Heart left ventricle (tissue), 16 donors: ENCODE results near the gene ABCB1. TPM values are rescaled to one million over a fixed set of nuclear protein-coding genes. Genes with fewer than 3 reads are reported as not detected.
A peak's percentile ranks its signal among the peaks of the same experiment; 100 is the strongest.

Experiments
- ATAC-seq, 4 donors: fragments of 200-7000 bp; cut with Tn5 transposase; one replicate each; pipeline ENCODE4 v1.9.1; 2020 to 2022; ENCODE audit warnings: moderate library complexity in 4 of 4, mild to moderate bottlenecking in 3 of 4, moderate number of reproducible peaks in 1 of 4
- DNase-seq, 5 donors: peaks; one replicate each; pipeline ENCODE4 v3.0.0-alpha.2; 2020
- H3K27ac ChIP-seq, 12 donors: fragments of 200-600 bp; sonication (generic) in 4 of 12; one replicate each; pipeline versions ENCODE4 v1.5.0 to v1.8.0; 2016 to 2022; ENCODE audit warnings: mild to moderate bottlenecking in 2 of 12
- H3K27me3 ChIP-seq, 9 donors: fragments of 200-600 bp; sonication (generic) in 2 of 9; one replicate each; pipeline versions ENCODE4 v1.5.1 to v1.8.0; 2016 to 2022; ENCODE audit warnings: mild to moderate bottlenecking in 3 of 9
- H3K36me3 ChIP-seq, 9 donors: fragments of 200-600 bp; sonication (generic) in 2 of 9; one replicate each; pipeline versions ENCODE4 v1.5.0 to v1.8.0; 2018 to 2022; ENCODE audit warnings: mild to moderate bottlenecking in 2 of 9
- H3K4me1 ChIP-seq, 12 donors: fragments of 200-600 bp; sonication (generic) in 4 of 12; one replicate each; pipeline versions ENCODE4 v1.5.0 to v1.8.0; 2016 to 2022; ENCODE audit warnings: mild to moderate bottlenecking in 3 of 12
- H3K4me3 ChIP-seq, 12 donors: fragments of 200-600 bp; sonication (generic) in 4 of 12; one replicate each; pipeline versions ENCODE4 v1.5.0 to v1.8.0; 2017 to 2022; ENCODE audit warnings: mild to moderate bottlenecking in 9 of 12, moderate library complexity in 4 of 12
- H3K9me3 ChIP-seq, 12 donors: fragments of 200-600 bp; sonication (generic) in 4 of 12; one replicate each; pipeline versions ENCODE4 v1.5.0 to v1.8.0; 2016 to 2022; ENCODE audit warnings: mild to moderate bottlenecking in 1 of 12
- POLR2A ChIP-seq, 2 donors: fragments of 450-650 bp; IDR thresholded peaks; one replicate each; pipeline ENCODE4 v1.6.1; 2017; ENCODE audit warnings: antibody characterized with exemption in 2 of 2, mild to moderate bottlenecking in 2 of 2, moderate library complexity in 2 of 2
- WGBS, 4 donors: extraction: QIAGEN DNeasy Blood & Tissue Kit in 2 of 4; methylation state at CpG; one replicate each; pipeline versions ENCODE4 v1.1.5 to v1.1.7; 2013 to 2018; 5-methylcytosine and 5-hydroxymethylcytosine counted together
- intact Hi-C, 10 donors: fragments of 100-400 bp; cut with DNase I; formaldehyde crosslinking; loops; one replicate each; pipeline versions ENCODE4 v1.11.1 to v1.14.2; 2022
- polyA plus RNA-seq, 2 donors: library from polyadenylated mRNA; stranded (reverse); fragments of 200-250 nt; gene quantifications; one replicate each; pipeline ENCODE4 v1.2.3, GENCODE V29; 2013
- total RNA-seq, 9 donors: library from RNA; depleted of rRNA in 2 of 9; stranded (reverse); fragments of >200 nt in 2 of 9; fragmentation: NEBNext Ultra II Directional in 3 of 9; extraction: Animal tissue kit (Norgen Biotek cat#: 25700) in 3 of 9; gene quantifications; one replicate each; pipeline versions ENCODE4 v1.1.0 to v1.2.4, GENCODE V29; 2016 to 2023
- TF ChIP-seq, protein P1 (sequence below), 12 donors: fragments of 200-600 bp; sonication (generic) in 4 of 12; IDR thresholded peaks; one replicate each; pipeline versions ENCODE4 v1.5.0 to v1.8.0; 2018 to 2022; ENCODE audit warnings: antibody characterized with exemption in 12 of 12, mild to moderate bottlenecking in 5 of 12
- donor health status: ischemic (EF 13 %, LVEDD 7.1; RV severe dilation, severe dysfunction).
- donor health status: healthy with polysubstance abuse.
- donor health status: DM: no; HTN: yes; CAD: no.
- donor health status: DM: no; HTN: no; CAD: no.
- donor health status: ischemic (EF 25% LVEDD 6.9; RV normal size, moderate dysfunction).
- donor health status: ischemic (EF 25% LVEDD 5.7; RV mildly dilated, moderate dysfunction).
- donor health status: healthy.
- donor health status: DM: yes; HTN: yes; CAD: no.
- donor health status: ischemic (EF 35%, LVEDD 5.7; RV mildly dilated, moderate dysfunction).
- donor health status: nonischemic (EF 11% LVEDD 7.7; RV severe dilation, severe dysfunction).
- donor health status: DM: yes; HTN: yes; CAD: no.
- donor health status: PGD.
- donor health status: ischemic (EF 29% LVEDD 5.4; RV normal size, mild dysfunction).
- donor health status: nonischemic (EF 23%, LVEDD 6.1; RV moderate dilation, normal function).

ABCB1 gene
- total and polyA plus RNA-seq, 11 donors = 0.82 to 9.2 (median 6.1) TPM

GRCh38 chr7:87564296-87564963 is 36.3 kb downstream of the ABCB1 start:
- H3K4me3 ChIP-seq = no peak overlapping the region
- 19 to 33% (median 26%) methylated on average over 3 of the region's 3 CpGs for WGBS, 4 donors
- no peaks in the 10 kb centered on the region for H3K9me3 ChIP-seq
- no peaks in the 10 kb centered on the region for H3K27me3 ChIP-seq
- intact Hi-C loops = no loop called here
- no peaks in the 10 kb centered on the region for H3K4me1 ChIP-seq
- no peaks in the 10 kb centered on the region for H3K36me3 ChIP-seq
- no peak overlapping the region for H3K27ac ChIP-seq
- DNase-seq (peak in 1 of 5 donors; percentile 19), ATAC-seq (no peak)
- TF ChIP-seq POLR2A (IDR thresholded peaks at IDR 0.05) = no peak
- TF ChIP-seq, protein P1, sequence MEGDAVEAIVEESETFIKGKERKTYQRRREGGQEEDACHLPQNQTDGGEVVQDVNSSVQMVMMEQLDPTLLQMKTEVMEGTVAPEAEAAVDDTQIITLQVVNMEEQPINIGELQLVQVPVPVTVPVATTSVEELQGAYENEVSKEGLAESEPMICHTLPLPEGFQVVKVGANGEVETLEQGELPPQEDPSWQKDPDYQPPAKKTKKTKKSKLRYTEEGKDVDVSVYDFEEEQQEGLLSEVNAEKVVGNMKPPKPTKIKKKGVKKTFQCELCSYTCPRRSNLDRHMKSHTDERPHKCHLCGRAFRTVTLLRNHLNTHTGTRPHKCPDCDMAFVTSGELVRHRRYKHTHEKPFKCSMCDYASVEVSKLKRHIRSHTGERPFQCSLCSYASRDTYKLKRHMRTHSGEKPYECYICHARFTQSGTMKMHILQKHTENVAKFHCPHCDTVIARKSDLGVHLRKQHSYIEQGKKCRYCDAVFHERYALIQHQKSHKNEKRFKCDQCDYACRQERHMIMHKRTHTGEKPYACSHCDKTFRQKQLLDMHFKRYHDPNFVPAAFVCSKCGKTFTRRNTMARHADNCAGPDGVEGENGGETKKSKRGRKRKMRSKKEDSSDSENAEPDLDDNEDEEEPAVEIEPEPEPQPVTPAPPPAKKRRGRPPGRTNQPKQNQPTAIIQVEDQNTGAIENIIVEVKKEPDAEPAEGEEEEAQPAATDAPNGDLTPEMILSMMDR (IDR thresholded peaks at IDR 0.05) = peak in 4 of 12 donors; percentile 22 to 32 (median 28)

GRCh38 chr7:87561702-87562101 is 39.0 kb downstream of the ABCB1 start:
- DNase-seq (no peak), ATAC-seq (no peak)
- Histone ChIP-seq H3K36me3 (no peaks in the 10 kb centered on the region), H3K4me1 (no peaks in the 10 kb centered on the region), H3K27me3 (no peaks in the 10 kb centered on the region), H3K4me3 (no peak overlapping the region), H3K9me3 (no peaks in the 10 kb centered on the region), H3K27ac (no peak overlapping the region)
- WGBS, 4 donors = 91 to 98% (median 92%) methylated on average over 4 of the region's 4 CpGs
- TF ChIP-seq, protein P1 (IDR thresholded peaks at IDR 0.05) = no peak
- no peak for TF ChIP-seq POLR2A (IDR thresholded peaks at IDR 0.05)
- intact Hi-C loops = no loop called here

- Histone ChIP-seq H3K36me3 (no peaks in the 10 kb centered on the region), H3K4me3 (no peak overlapping the region), H3K27ac (no peak overlapping the region), H3K9me3 (no peaks in the 10 kb centered on the region), H3K4me1 (no peaks in the 10 kb centered on the region), H3K27me3 (no peaks in the 10 kb centered on the region)
- DNase-seq = no peak
- TF ChIP-seq POLR2A (IDR thresholded peaks at IDR 0.05) = no peak
- TF ChIP-seq, protein P1 (IDR thresholded peaks at IDR 0.05) = no peak
- ATAC-seq = no peak
- intact Hi-C loops = no loop called here
- WGBS, 4 donors = 41 to 51% (median 47%) methylated on average over 2 of the region's 2 CpGs
Observed at GRCh38 chr7:87561102-87561501, 39.6 kb downstream of the ABCB1 start.

GRCh38 chr7:87552351-87552900 is 48.3 kb downstream of the ABCB1 start:
- Histone ChIP-seq H3K4me3 (no peak overlapping the region), H3K36me3 (no peaks in the 10 kb centered on the region), H3K4me1 (no peaks in the 10 kb centered on the region), H3K9me3 (no peaks in the 10 kb centered on the region), H3K27me3 (no peaks in the 10 kb centered on the region), H3K27ac (no peak overlapping the region)
- TF ChIP-seq POLR2A (IDR thresholded peaks at IDR 0.05) = no peak
- ATAC-seq = no peak
- no peak for DNase-seq
- WGBS, 4 donors = 51 to 65% (median 62%) methylated on average over 3 of the region's 3 CpGs
- intact Hi-C loops = no loop called here
